Measurements from ENCODE around the gene TTC28.

The TTC28 gene

GRCh38 chr22:28247667-28248363, 431.8 kb downstream of the TTC28 start:
- Histone ChIP-seq H3K36me3 (ENCODE audit: insufficient read depth, low read length) (no peaks in the 10 kb centered on the region), H2AFZ (ENCODE audit: low read length, unreplicated experiment) (no peak overlapping the region), H3K79me2 (ENCODE audit: control insufficient read depth, insufficient read depth, low read length, unreplicated experiment) (no peaks in the 10 kb centered on the region), H3K4me3 (ENCODE audit: low read depth, low read length) (no peak overlapping the region), H3K27me3 (ENCODE audit: insufficient read depth, low read length) (no peaks in the 10 kb centered on the region), H3K4me1 (ENCODE audit: control insufficient read depth, insufficient read depth, low read length, unreplicated experiment) (peaks cover 25% of the 10 kb centered on the region), H3K27ac (ENCODE audit: low read depth, low read length) (no peak overlapping the region)

GRCh38 chr22:28247136-28247535, 432.5 kb downstream of the TTC28 start:
- H2AFZ ChIP-seq (ENCODE audit: low read length, unreplicated experiment) = no peak overlapping the region
- H3K27ac ChIP-seq (ENCODE audit: low read depth, low read length) = no peak overlapping the region
- H3K27me3 ChIP-seq (ENCODE audit: insufficient read depth, low read length) = no peaks in the 10 kb centered on the region
- H3K4me3 ChIP-seq (ENCODE audit: low read depth, low read length) = no peak overlapping the region
- H3K36me3 ChIP-seq (ENCODE audit: insufficient read depth, low read length) = no peaks in the 10 kb centered on the region
- peaks cover 25% of the 10 kb centered on the region for H3K4me1 ChIP-seq (ENCODE audit: control insufficient read depth, insufficient read depth, low read length, unreplicated experiment)
- H3K79me2 ChIP-seq (ENCODE audit: control insufficient read depth, insufficient read depth, low read length, unreplicated experiment) = no peaks in the 10 kb centered on the region

GRCh38 chr22:28246397-28246796, 433.2 kb downstream of the TTC28 start:
- H3K4me3 ChIP-seq (ENCODE audit: low read depth, low read length) = no peak overlapping the region
- H3K27ac ChIP-seq (ENCODE audit: low read depth, low read length) = no peak overlapping the region
- H3K36me3 ChIP-seq (ENCODE audit: insufficient read depth, low read length) = no peaks in the 10 kb centered on the region
- peaks cover 25% of the 10 kb centered on the region for H3K4me1 ChIP-seq (ENCODE audit: control insufficient read depth, insufficient read depth, low read length, unreplicated experiment)
- no peaks in the 10 kb centered on the region for H3K79me2 ChIP-seq (ENCODE audit: control insufficient read depth, insufficient read depth, low read length, unreplicated experiment)
- no peak overlapping the region for H2AFZ ChIP-seq (ENCODE audit: low read length, unreplicated experiment)
- no peaks in the 10 kb centered on the region for H3K27me3 ChIP-seq (ENCODE audit: insufficient read depth, low read length)

GRCh38 chr22:28245579-28246224, 433.9 kb downstream of the TTC28 start:
- Histone ChIP-seq H3K27ac (ENCODE audit: low read depth, low read length) (no peak overlapping the region), H3K4me1 (ENCODE audit: control insufficient read depth, insufficient read depth, low read length, unreplicated experiment) (peaks cover 25% of the 10 kb centered on the region), H3K36me3 (ENCODE audit: insufficient read depth, low read length) (no peaks in the 10 kb centered on the region), H3K79me2 (ENCODE audit: control insufficient read depth, insufficient read depth, low read length, unreplicated experiment) (no peaks in the 10 kb centered on the region), H3K4me3 (ENCODE audit: low read depth, low read length) (no peak overlapping the region), H2AFZ (ENCODE audit: low read length, unreplicated experiment) (no peak overlapping the region), H3K27me3 (ENCODE audit: insufficient read depth, low read length) (no peaks in the 10 kb centered on the region)

GRCh38 chr22:28244757-28245156, 434.9 kb downstream of the TTC28 start:
- no peak overlapping the region for H3K27ac ChIP-seq (ENCODE audit: low read depth, low read length)
- peaks cover 25% of the 10 kb centered on the region for H3K4me1 ChIP-seq (ENCODE audit: control insufficient read depth, insufficient read depth, low read length, unreplicated experiment)
- no peak overlapping the region for H3K4me3 ChIP-seq (ENCODE audit: low read depth, low read length)

GRCh38 chr22:28243539-28243938, 436.1 kb downstream of the TTC28 start:
- Histone ChIP-seq H3K4me1 (ENCODE audit: control insufficient read depth, insufficient read depth, low read length, unreplicated experiment) (peaks cover 25% of the 10 kb centered on the region), H3K27ac (ENCODE audit: low read depth, low read length) (no peak overlapping the region), H2AFZ (ENCODE audit: low read length, unreplicated experiment) (no peak overlapping the region), H3K4me3 (ENCODE audit: low read depth, low read length) (no peak overlapping the region), H3K27me3 (ENCODE audit: insufficient read depth, low read length) (no peaks in the 10 kb centered on the region), H3K36me3 (ENCODE audit: insufficient read depth, low read length) (no peaks in the 10 kb centered on the region), H3K79me2 (ENCODE audit: control insufficient read depth, insufficient read depth, low read length, unreplicated experiment) (no peaks in the 10 kb centered on the region)

More at GRCh38 chr22:28244757-28245156, 434.9 kb downstream of the TTC28 start:
- Histone ChIP-seq H2AFZ (ENCODE audit: low read length, unreplicated experiment) (no peak overlapping the region), H3K27me3 (ENCODE audit: insufficient read depth, low read length) (no peaks in the 10 kb centered on the region), H3K36me3 (ENCODE audit: insufficient read depth, low read length) (no peaks in the 10 kb centered on the region), H3K79me2 (ENCODE audit: control insufficient read depth, insufficient read depth, low read length, unreplicated experiment) (no peaks in the 10 kb centered on the region)

- Histone ChIP-seq H3K79me2 (ENCODE audit: control insufficient read depth, insufficient read depth, low read length, unreplicated experiment) (no peaks in the 10 kb centered on the region), H3K27me3 (ENCODE audit: insufficient read depth, low read length) (no peaks in the 10 kb centered on the region), H3K36me3 (ENCODE audit: insufficient read depth, low read length) (no peaks in the 10 kb centered on the region), H3K4me1 (ENCODE audit: control insufficient read depth, insufficient read depth, low read length, unreplicated experiment) (peaks cover 25% of the 10 kb centered on the region), H3K27ac (ENCODE audit: low read depth, low read length) (no peak overlapping the region), H2AFZ (ENCODE audit: low read length, unreplicated experiment) (no peak overlapping the region), H3K4me3 (ENCODE audit: low read depth, low read length) (no peak overlapping the region)
Observed at GRCh38 chr22:28241656-28242290, 437.9 kb downstream of the TTC28 start.

GRCh38 chr22:28239941-28240340, 439.7 kb downstream of the TTC28 start:
- Histone ChIP-seq H3K4me3 (ENCODE audit: low read depth, low read length) (no peak overlapping the region), H3K79me2 (ENCODE audit: control insufficient read depth, insufficient read depth, low read length, unreplicated experiment) (no peaks in the 10 kb centered on the region), H3K27ac (ENCODE audit: low read depth, low read length) (no peak overlapping the region), H2AFZ (ENCODE audit: low read length, unreplicated experiment) (no peak overlapping the region), H3K4me1 (ENCODE audit: control insufficient read depth, insufficient read depth, low read length, unreplicated experiment) (peaks cover 17% of the 10 kb centered on the region), H3K36me3 (ENCODE audit: insufficient read depth, low read length) (no peaks in the 10 kb centered on the region), H3K27me3 (ENCODE audit: insufficient read depth, low read length) (no peaks in the 10 kb centered on the region)

- Histone ChIP-seq H3K27me3 (ENCODE audit: insufficient read depth, low read length) (no peaks in the 10 kb centered on the region), H3K4me3 (ENCODE audit: low read depth, low read length) (no peak overlapping the region), H3K36me3 (ENCODE audit: insufficient read depth, low read length) (no peaks in the 10 kb centered on the region), H3K79me2 (ENCODE audit: control insufficient read depth, insufficient read depth, low read length, unreplicated experiment) (no peaks in the 10 kb centered on the region), H2AFZ (ENCODE audit: low read length, unreplicated experiment) (no peak overlapping the region), H3K27ac (ENCODE audit: low read depth, low read length) (no peak overlapping the region), H3K4me1 (ENCODE audit: control insufficient read depth, insufficient read depth, low read length, unreplicated experiment) (no peaks in the 10 kb centered on the region)
Observed at GRCh38 chr22:28237783-28238182, 441.9 kb downstream of the TTC28 start.

- Histone ChIP-seq H3K36me3 (ENCODE audit: insufficient read depth, low read length) (no peaks in the 10 kb centered on the region), H3K27me3 (ENCODE audit: insufficient read depth, low read length) (no peaks in the 10 kb centered on the region), H3K79me2 (ENCODE audit: control insufficient read depth, insufficient read depth, low read length, unreplicated experiment) (no peaks in the 10 kb centered on the region), H2AFZ (ENCODE audit: low read length, unreplicated experiment) (no peak overlapping the region), H3K4me3 (ENCODE audit: low read depth, low read length) (no peak overlapping the region), H3K4me1 (ENCODE audit: control insufficient read depth, insufficient read depth, low read length, unreplicated experiment) (no peaks in the 10 kb centered on the region), H3K27ac (ENCODE audit: low read depth, low read length) (no peak overlapping the region)
Observed at GRCh38 chr22:28237112-28237511, 442.5 kb downstream of the TTC28 start.

GRCh38 chr22:28232204-28232603, 447.4 kb downstream of the TTC28 start:
- Histone ChIP-seq H2AFZ (ENCODE audit: low read length, unreplicated experiment) (no peak overlapping the region), H3K36me3 (ENCODE audit: insufficient read depth, low read length) (no peaks in the 10 kb centered on the region), H3K79me2 (ENCODE audit: control insufficient read depth, insufficient read depth, low read length, unreplicated experiment) (no peaks in the 10 kb centered on the region), H3K4me1 (ENCODE audit: control insufficient read depth, insufficient read depth, low read length, unreplicated experiment) (peaks cover 19% of the 10 kb centered on the region), H3K27me3 (ENCODE audit: insufficient read depth, low read length) (no peaks in the 10 kb centered on the region), H3K4me3 (ENCODE audit: low read depth, low read length) (no peak overlapping the region), H3K27ac (ENCODE audit: low read depth, low read length) (no peak overlapping the region)
